Stimulated activated CD8-positive, alpha-beta memory T cell treated with anti-CD3 and anti-CD28 coated beads, Interleukin-15, amount 100 ng/mL, for 4 hours (primary cell): ENCODE measurements around the gene MPDU1.

Source experiments
- DNase-seq, 2 donors: peaks; one replicate each; pipeline ENCODE4 v3.0.0-alpha.2; 2020; ENCODE audit warnings: low read depth in 2 of 2

Gene MPDU1

DNA sequence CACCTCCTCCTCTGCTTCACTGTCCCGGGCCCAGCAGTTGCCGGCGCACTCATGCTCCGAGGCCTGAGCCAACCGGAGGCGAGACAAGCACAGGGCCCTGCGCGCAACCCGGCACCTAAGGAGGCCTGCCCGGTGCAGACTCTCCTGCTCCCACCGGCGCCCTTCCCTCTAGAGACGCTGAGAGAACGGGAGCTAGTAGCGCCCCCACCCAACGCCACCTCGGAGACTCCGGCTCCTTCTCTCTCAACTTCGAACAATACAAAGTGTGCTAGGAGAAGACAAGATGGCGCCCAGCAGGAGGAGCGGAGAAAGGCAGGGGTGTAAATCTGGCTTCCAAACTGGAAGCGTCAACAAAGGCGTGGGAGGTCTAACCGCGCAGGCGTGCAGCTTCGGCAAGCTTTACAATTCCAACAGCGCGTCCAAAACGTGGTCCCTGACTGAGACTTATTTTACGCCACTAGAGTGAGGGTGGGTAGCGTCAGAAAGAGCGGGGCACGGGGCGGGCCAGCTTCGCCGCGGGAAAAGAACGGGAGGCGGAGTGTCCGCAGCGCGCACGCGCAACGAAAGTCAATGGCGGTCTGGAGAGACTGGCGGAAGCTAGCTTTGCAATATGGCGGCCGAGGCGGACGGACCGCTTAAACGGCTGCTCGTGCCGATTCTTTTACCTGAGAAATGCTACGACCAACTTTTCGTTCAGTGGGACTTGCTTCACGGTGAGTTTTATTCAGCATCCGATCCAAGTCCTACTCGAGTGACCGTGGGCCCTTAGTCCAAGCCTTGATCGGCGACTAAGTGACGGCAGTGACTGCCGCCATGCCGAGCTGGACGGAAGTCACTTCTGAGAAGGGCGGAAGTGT, at the start of gene MPDU1:
MPDU1 (plus strand) TSS at position 600 of the 857 bp plus-strand sequence; CDS start at position 611, 11 bp downstream.
- peak; percentile 87 to 89 for DNase-seq

DNA sequence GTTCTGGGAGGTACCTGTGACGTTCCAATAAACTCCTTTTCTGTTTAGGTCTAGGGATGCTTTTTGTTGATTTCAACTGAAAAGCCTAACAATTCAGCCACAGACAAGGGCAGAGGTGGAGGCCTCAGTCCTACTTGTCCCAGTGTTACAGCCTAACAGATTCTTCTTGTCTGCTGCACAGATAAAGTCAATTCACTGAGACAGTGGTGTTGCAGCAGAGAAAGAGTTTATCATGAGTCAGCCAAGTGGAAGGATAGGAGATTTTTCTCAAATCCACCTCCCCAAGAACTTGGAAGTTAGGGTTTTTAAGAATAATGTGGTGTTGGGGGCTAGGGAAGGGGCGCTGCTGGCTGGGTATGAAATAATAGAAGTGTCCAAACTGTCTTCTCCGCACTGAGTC, 45.6 kb upstream of the MPDU1 start:
- DNase-seq: no peak

DNA sequence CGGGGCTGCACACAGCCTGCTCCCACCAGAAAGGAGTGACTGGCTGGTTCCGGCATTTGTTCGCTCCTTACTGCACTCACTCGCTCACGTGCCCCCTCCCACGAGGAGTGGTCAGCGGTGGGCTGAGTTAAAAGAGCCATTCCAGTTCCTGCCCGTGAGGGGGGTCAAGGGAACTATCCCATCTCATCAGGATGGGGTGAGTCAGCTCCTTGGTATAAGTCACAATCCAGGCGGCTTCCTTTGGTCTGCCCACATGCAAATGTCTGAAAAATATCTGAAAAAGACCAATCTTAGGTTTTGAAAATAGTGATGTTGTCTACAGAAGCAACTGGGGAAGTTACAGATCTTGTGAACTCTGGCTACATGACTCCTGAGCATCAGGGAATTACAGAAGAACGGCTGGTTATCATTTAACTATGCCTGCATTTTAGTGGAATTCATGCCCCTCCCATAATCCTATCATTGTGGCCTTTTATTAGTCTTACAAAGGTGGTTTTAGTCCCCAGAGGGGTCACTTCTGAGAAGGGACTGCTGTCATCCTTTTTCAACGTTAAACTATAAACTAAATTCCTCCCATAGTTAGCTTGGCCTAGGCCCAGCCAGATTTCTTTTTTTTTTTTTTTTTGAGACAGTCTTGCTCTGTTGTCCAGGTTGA, 44.6 kb upstream of the MPDU1 start:
- DNase-seq: no peak

DNA sequence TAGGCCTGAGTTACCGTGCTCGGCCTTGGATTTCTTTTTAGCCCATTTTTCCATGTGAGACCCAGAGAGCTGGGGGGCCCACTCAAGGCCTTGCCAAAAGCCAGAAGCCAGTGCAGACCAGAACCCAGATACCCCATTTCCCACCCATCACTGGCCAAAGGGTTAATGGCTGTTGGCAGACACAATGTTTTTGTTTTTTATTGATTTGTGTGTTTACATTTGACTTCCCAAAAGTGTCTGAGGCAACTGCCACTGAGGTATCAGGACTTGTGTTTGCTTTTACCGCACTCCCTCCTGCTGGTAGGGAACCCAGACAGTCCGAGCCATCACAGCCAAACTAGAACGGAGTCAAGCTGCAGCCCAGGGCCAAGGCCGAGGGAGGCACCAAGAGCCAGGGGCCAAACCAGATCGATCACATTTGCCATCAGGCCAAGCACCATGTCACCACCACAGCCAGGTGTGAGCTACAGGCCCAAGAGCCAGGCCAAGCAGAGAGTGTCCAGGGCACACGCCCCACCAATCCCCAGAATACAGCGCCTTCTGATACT, 42.5 kb upstream of the MPDU1 start:
- DNase-seq: no peak

DNA sequence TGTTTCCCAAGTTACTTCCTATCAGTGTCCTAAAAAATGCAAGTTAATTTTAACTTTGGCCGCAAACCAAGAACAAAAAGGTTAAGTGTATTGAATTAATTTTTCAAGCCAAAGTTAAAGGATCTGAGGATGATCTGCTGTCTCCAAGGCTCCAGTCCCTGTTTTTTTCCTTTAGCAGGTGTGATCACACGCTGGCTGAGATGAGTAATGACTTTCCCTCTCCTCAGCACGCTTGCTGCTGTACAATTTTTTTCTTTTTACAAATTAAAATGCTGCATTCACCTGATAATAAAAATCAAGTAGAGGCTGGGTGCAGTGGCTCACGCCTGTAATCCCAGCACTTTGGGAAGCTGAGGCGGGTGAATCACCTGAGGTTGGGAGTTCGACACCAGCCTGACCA, 38.7 kb upstream of the MPDU1 start:
- DNase-seq: no peak

DNA sequence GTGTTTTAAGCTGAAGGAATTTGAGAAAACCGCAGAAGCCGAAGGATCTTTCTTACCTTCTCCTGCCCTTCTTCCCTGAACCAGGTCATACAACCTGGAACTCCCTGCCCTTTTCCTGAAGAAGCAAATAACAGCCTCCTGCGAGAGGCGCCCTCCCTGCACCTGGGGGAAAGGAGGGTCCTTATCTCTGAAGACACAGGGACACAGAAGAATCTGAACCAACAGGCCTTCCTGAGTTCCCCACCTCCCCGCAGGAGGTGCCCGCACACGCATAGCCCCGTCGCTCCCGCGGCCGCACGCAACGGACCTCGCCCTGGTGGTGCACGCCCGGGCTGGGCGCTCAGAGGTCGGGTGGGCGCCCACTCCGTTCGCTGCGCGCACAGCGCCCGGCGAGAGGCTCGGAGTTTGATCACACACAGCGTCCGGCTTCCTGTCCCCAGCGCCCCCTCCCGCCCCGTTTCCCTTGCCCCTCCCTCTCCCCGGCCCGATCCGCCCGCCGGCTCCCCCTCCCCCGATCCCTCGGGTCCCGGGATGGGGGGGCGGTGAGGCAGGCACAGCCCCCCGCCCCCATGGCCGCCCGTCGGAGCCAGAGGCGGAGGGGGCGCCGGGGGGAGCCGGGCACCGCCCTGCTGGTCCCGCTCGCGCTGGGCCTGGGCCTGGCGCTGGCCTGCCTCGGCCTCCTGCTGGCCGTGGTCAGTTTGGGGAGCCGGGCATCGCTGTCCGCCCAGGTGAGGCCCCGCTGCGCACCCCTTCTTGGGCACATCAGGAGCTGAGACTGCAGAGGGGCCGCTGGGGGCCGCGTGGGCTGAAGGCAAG, 34.9 kb upstream of the MPDU1 start, which contains the start of gene TNFSF12:
TNFSF12 (plus strand) TSS at position 474 of the 816 bp plus-strand sequence; CDS start at position 570, 96 bp downstream.
- DNase-seq: peak in 1 of 2 donors; percentile 31

DNA sequence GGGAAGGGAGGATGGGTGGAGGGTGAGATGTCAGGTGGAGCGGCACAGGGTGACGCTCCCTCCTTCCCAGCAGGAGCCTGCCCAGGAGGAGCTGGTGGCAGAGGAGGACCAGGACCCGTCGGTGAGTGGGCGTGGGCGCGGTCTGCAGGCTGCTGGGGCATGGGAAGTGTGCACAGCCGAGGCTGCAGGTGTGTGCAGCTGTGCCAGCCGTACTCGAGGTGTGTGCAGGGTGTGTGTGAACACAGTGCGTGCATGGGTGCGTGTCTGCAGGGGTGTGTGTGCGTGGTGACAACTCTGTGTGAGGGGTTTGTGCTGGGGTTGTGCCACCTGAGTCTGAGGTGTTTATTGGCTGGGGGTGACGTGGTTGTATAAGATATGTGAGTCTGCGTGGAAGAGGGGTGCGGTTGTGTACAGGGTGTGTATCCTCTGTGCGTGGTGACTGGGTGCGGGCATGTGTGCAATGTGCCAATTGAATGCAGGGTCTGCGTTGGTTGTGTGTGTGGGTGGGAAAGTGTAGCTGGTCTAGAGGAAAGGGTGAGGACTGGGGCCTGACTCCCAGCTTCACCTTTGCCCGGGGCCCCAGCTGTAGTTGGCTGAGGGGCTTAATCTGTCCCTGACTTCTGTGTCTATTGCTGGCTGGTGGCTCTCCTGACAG, 34.1 kb upstream of the MPDU1 start:
- no peak for DNase-seq

DNA sequence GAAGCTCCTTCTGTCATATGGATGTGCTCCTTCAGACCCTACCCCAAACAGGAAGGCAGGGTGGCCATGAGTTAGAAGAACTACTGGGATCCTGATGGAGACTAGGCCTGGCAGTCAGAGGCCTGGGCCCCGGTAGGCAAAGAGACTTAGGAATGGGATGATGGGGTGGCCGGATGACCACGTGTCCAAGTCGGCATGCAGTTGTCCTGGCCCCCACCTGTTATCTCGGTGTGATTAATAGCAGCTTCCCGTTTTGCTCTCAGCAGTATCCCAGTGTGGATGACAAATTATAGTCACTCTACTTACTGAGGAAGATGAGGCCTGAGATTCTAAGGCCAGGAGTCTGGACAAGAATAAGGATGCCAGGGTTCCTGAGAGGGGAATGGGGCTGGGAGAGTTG, 33.3 kb upstream of the MPDU1 start:
- DNase-seq: no peak

DNA sequence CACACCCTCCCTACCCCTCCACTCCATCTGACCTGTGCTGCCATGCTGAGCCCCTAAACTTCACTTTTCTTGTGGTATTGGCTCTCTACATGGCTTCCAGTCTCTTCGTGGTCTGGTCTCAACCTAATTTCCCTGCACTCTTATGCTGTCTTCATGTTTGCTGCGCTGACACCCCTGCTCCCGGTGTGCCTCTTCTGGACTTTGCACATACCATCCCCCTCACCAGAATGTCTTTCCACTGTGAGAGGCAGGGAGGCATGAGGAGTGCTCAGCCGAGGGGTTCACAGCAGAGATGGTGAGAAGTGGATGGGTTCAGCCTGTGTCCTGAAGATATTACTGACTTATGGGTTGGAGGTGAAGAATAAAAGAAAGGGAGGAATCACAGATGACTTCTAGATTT, 32.3 kb upstream of the MPDU1 start:
- DNase-seq: no peak

DNA sequence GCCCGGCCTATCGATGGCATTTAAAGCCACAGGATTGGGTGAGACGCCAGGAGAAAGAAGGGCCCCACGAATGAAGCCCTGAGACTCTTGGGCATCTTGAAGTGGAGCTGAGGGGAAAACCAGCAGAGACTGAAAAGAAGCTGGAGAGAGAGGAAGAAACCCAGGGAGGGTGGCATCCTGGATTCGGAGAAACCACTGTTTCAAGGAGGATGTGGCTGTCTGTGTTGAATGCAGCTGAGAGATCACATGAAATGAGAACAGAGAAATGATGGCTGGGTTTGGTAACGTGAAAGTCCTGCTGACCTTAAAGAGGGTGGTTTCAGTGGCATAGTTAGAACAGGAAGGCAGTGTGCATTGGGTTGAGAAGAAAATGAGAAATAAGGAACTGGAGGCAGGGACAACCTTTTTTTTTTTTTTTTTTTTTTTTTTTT, 31.0 kb upstream of the MPDU1 start:
- no peak for DNase-seq

DNA sequence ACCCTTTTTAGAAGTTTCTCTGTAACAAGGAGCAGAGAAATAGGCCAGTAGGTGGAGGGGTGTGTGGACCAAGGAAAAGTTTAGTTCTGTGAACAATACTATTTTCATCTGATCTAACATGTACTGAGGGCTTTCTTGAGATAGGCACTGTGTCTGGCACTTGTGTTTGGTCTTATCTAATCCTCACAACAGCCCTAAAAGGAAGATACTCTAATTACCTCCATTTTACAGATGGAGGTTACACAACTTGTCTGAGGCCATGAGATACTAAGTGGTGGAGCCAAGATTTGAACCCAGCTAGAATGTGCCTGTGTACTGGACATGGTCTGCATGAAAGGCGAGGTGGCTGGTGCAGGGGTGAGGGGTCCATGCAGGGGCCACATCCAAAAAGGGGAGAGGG, 30.3 kb upstream of the MPDU1 start:
- no peak for DNase-seq

DNA sequence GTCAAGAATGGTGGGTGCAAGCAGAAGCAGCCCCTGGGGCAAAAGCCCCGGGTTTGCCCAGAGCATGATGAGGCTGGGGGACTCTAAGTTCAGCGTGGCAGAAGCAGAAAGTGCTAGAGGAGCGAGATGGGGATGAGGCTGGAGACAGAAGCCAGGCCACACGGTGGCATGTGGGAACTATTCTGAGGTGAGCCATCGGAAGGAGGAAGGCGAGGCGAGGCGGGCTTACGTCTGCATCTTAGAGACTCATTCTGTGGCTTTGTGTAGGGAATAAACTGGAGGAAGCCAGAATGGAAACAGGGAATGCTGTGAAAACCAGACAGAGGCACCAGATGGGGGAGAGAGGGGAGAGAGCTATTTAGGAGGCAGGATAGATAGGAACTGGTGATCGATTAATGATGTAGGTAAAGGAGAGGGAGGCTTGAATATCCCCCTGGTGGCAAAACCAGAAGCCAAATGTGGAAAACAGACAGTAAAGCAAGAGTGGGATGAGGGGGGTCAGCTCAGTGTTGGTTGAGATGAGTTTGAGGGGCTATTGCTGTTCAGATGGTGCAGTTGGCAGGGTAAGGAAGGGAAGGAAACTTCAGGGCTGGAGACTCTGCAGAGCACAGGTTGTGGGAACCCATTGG, 28.2 kb upstream of the MPDU1 start:
- DNase-seq: no peak

DNA sequence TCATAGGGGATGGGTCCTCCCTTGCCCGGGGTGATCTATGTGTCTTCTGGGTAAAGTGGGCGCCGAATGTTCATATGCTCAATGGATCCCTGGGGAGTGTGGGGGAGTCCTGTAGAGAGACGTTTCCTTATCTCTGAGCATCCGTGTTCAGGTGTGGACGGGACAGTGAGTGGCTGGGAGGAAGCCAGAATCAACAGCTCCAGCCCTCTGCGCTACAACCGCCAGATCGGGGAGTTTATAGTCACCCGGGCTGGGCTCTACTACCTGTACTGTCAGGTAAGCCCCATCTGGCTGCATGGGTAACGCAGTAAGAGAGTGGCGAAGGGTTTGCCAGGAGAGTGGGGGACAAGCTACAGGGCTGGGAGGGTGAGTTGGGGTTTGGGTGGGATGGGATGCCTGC, 27.0 kb upstream of the MPDU1 start:
- DNase-seq: no peak

DNA sequence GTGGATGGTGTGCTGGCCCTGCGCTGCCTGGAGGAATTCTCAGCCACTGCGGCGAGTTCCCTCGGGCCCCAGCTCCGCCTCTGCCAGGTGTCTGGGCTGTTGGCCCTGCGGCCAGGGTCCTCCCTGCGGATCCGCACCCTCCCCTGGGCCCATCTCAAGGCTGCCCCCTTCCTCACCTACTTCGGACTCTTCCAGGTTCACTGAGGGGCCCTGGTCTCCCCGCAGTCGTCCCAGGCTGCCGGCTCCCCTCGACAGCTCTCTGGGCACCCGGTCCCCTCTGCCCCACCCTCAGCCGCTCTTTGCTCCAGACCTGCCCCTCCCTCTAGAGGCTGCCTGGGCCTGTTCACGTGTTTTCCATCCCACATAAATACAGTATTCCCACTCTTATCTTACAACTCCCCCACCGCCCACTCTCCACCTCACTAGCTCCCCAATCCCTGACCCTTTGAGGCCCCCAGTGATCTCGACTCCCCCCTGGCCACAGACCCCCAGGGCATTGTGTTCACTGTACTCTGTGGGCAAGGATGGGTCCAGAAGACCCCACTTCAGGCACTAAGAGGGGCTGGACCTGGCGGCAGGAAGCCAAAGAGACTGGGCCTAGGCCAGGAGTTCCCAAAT, 26.4 kb upstream of the MPDU1 start:
- DNase-seq: no peak

DNA sequence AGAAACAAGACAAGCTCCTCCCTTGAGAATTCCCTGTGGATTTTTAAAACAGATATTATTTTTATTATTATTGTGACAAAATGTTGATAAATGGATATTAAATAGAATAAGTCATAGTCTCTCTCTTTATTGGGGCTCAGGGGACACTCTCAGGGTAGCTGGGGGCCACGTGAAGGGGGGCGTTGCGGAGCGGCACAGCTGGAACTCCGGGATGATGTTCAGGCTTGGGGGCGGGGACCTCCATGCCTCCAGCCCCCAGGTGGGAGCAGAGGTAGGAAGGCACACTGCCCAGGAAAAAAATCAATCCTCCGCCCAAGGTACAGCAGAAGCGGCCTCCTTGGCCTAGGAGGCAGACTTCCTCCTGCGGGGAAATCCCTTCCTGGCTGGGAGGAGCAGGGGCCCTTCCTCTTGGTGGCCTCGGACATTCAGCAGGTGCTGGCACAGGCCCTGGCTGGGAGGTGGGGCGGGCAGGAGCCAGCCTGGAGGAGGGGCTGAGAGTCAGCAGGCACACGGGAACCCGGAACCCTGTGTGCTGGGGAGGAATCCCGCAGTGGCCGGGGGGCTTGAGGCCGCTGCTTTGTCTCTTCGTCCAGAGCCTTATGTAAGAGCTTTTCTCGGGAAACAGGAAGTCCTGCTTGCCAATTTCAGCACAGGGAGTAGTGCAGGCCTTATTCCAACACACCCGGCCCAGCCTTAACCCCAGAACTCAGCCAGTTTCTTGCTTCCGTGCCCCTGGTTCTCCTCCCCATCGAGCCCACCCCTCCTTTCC, 25.7 kb upstream of the MPDU1 start:
- no peak for DNase-seq

DNA sequence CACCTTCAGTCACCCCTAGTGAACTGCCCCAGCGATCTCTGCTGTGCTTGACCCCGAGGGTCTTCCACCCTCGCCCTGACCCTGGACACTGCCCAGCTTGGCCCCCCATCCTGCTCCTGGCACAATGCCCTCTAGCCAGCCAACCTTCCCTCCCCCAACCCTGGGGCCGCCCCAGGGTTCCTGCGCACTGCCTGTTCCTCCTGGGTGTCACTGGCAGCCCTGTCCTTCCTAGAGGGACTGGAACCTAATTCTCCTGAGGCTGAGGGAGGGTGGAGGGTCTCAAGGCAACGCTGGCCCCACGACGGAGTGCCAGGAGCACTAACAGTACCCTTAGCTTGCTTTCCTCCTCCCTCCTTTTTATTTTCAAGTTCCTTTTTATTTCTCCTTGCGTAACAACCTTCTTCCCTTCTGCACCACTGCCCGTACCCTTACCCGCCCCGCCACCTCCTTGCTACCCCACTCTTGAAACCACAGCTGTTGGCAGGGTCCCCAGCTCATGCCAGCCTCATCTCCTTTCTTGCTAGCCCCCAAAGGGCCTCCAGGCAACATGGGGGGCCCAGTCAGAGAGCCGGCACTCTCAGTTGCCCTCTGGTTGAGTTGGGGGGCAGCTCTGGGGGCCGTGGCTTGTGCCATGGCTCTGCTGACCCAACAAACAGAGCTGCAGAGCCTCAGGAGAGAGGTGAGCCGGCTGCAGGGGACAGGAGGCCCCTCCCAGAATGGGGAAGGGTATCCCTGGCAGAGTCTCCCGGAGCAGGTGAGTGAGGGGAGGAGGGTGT, 24.9 kb upstream of the MPDU1 start, which contains the start of gene TNFSF13:
TNFSF13 (plus strand) TSS at position 207 of the 776 bp plus-strand sequence; CDS start at position 497, 290 bp downstream.
- DNase-seq: no peak

DNA sequence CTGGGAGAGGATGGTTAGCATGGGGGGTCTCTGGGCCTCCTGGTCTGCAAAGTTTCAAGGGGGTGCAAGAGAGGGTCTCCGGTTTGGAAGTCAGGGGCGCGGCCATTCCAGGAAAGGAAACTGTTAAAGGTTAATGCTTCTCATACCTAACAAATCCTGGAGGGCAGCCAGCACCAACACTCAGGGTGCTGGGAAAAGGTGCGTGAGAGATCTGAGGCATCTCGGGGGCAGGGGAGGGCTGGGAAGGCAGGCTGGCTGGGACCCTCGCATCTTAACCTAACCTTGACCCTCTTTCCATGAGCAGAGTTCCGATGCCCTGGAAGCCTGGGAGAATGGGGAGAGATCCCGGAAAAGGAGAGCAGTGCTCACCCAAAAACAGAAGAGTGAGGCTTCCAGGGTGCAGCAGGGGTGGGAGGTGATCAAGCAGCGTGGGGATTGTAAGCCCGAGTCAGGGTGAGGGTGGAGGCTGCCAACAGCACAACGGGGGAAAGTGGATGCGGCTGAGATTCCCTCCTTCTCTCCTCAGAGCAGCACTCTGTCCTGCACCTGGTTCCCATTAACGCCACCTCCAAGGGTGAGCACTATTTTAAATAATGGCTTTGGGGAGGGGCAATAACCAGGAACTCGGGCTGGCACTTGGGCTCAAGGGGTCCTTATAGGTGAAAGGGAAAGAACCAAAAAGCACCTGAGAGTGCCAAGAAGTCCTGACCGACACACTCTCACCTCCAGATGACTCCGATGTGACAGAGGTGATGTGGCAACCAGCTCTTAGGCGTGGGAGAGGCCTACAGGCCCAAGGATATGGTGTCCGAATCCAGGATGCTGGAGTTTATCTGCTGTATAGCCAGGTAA, 24.1 kb upstream of the MPDU1 start:
- DNase-seq: no peak
